Stimulated activated CD8-positive, alpha-beta memory T cell treated with anti-CD3 and anti-CD28 coated beads, Interleukin-7, amount 100 ng/mL, for 24 hours (primary cell): Measurements from ENCODE around the gene IL4I1.

Experiments
- DNase-seq: peaks from one replicate; pipeline ENCODE4 v3.0.0-alpha.2; 2020; ENCODE audit warnings: low read depth

The IL4I1 gene

GRCh38 chr19:49924004-49924880 is 27.6 kb upstream of the IL4I1 start:
- no peak for DNase-seq

- no peak for DNase-seq
Observed at GRCh38 chr19:49923055-49924003, 26.6 kb upstream of the IL4I1 start.

GRCh38 chr19:49921871-49922795 is 25.4 kb upstream of the IL4I1 start:
- DNase-seq: no peak

GRCh38 chr19:49920624-49921363 is 24.1 kb upstream of the IL4I1 start:
- DNase-seq: no peak

- no peak for DNase-seq
Observed at GRCh38 chr19:49918089-49918488, 21.4 kb upstream of the IL4I1 start.

GRCh38 chr19:49916839-49917733 is 20.4 kb upstream of the IL4I1 start:
- no peak for DNase-seq

- no peak for DNase-seq
Observed at GRCh38 chr19:49915271-49915670, 18.6 kb upstream of the IL4I1 start.

GRCh38 chr19:49913720-49914119 is 17.0 kb upstream of the IL4I1 start:
- DNase-seq: no peak

- no peak for DNase-seq
Observed at GRCh38 chr19:49912965-49913685, 16.4 kb upstream of the IL4I1 start.

- no peak for DNase-seq
Observed at GRCh38 chr19:49911381-49912145, 14.9 kb upstream of the IL4I1 start.

GRCh38 chr19:49910179-49910578 is 13.5 kb upstream of the IL4I1 start:
- DNase-seq: no peak

- no peak for DNase-seq
Observed at GRCh38 chr19:49908480-49909420, 12.1 kb upstream of the IL4I1 start.

GRCh38 chr19:49907745-49908446 is 11.2 kb upstream of the IL4I1 start:
- no peak for DNase-seq

GRCh38 chr19:49906879-49907564 is 10.3 kb upstream of the IL4I1 start:
- no peak for DNase-seq

GRCh38 chr19:49904136-49904535 is 7.4 kb upstream of the IL4I1 start:
- no peak for DNase-seq
